Loucy (cell line): ENCODE measurements around the gene NKAIN2.

ENCODE experiments used
- H2AFZ ChIP-seq: fragments of 200-600 bp; sonication (generic); 2 replicates; pipeline ENCODE4 v1.6.0; 2016; ENCODE audit warnings: antibody characterized with exemption, mild to moderate bottlenecking, low read length, moderate library complexity
- H3F3A ChIP-seq: fragments of 200-600 bp; 2 replicates; pipeline ENCODE4 v1.6.0; 2016; ENCODE audit warnings: antibody characterized with exemption, low read depth, mild to moderate bottlenecking
- H3K27me3 ChIP-seq: fragments of 200-600 bp; sonication (generic); 2 replicates; pipeline ENCODE4 v1.6.1; 2014; ENCODE audit warnings: low read length, mild to moderate bottlenecking; ENCODE audit not compliant: insufficient read depth, poor library complexity, severe bottlenecking
- H3K36me3 ChIP-seq: fragments of 200-600 bp; sonication (generic); 2 replicates; pipeline ENCODE4 v1.6.1; 2016; ENCODE audit warnings: low read length; ENCODE audit not compliant: insufficient read depth
- H3K4me1 ChIP-seq: fragments of 200-600 bp; sonication (generic); 2 replicates; pipeline ENCODE4 v1.5.1; 2014; ENCODE audit warnings: low read length, mild to moderate bottlenecking; ENCODE audit not compliant: insufficient read depth, poor library complexity, severe bottlenecking
- H3K4me2 ChIP-seq: fragments of 200-600 bp; sonication (generic); 2 replicates; pipeline ENCODE4 v1.6.0; 2014; ENCODE audit warnings: antibody characterized with exemption, low read length, low read depth, mild to moderate bottlenecking; ENCODE audit not compliant: poor library complexity, severe bottlenecking
- H3K4me3 ChIP-seq: fragments of 200-600 bp; sonication (generic); 2 replicates; pipeline ENCODE4 v1.5.1; 2014; ENCODE audit warnings: low read length, mild to moderate bottlenecking, mixed read lengths; ENCODE audit not compliant: poor library complexity, severe bottlenecking
- H3K79me2 ChIP-seq: fragments of 200-600 bp; sonication (generic); 2 replicates; pipeline ENCODE4 v1.6.1; 2014; ENCODE audit warnings: low read length; ENCODE audit not compliant: insufficient read depth
- H3K9ac ChIP-seq: fragments of 200-600 bp; sonication (generic); 2 replicates; pipeline ENCODE4 v1.6.0; 2014; ENCODE audit warnings: mild to moderate bottlenecking, low read depth, low read length, moderate library complexity; ENCODE audit not compliant: poor library complexity, severe bottlenecking
- H3K9me2 ChIP-seq: fragments of 200-600 bp; sonication (generic); replicated peaks from 2 replicates; pipeline ENCODE4 v1.6.1; 2016; ENCODE audit warnings: low read depth, low read length, mixed read lengths
- H3K9me3 ChIP-seq: fragments of 200-600 bp; sonication (generic); 2 replicates; pipeline ENCODE4 v1.6.1; 2014; ENCODE audit warnings: mild to moderate bottlenecking, antibody characterized with exemption, low read length, low read depth; ENCODE audit not compliant: insufficient read depth
- H4K20me1 ChIP-seq: fragments of 200-600 bp; sonication (generic); 2 replicates; pipeline ENCODE4 v1.6.0; 2014; ENCODE audit warnings: antibody characterized with exemption, low read length, mild to moderate bottlenecking; ENCODE audit not compliant: insufficient read depth, poor library complexity, severe bottlenecking
- EZH2phosphoT487 ChIP-seq: fragments of 200-600 bp; IDR thresholded peaks from 2 replicates; pipeline ENCODE4 v1.6.1; 2018; ENCODE audit warnings: antibody characterized with exemption, mild to moderate bottlenecking, moderate library complexity, borderline replicate concordance
- TF ChIP-seq, protein P1 (sequence below): fragments of 200-600 bp; sonication (generic); conservative IDR thresholded peaks from 2 replicates; pipeline ENCODE4 v1.5.1; 2014; ENCODE audit warnings: mild to moderate bottlenecking, antibody characterized with exemption, low read length

The NKAIN2 gene

DNA sequence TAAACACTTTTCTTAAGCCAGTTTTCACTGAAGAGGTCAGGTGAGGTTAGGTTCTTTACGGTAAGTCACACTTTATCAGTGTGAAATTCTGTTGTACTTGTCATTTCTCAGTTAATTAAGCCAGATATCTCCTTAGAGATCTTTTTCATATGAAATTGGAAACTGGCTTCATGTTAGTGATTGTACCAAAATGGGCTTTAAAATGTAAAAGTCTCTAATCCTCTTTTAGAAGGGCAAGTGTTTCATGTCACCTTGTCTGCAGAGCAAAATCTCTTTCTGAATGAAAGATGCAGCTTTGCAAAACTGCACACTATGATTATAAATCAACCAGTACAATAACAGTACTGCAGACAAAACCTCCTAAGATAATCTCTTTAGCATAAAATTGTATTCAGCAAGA, 949.3 kb downstream of the NKAIN2 start:
- H3K9ac ChIP-seq, result no peak overlapping the region
- no peaks in the 10 kb centered on the region for H3K79me2 ChIP-seq
- H3K27me3 ChIP-seq, result no peaks in the 10 kb centered on the region
- no peak overlapping the region for H2AFZ ChIP-seq
- H3K9me2 ChIP-seq, result no peaks in the 10 kb centered on the region
- no peaks in the 10 kb centered on the region for H3F3A ChIP-seq
- TF ChIP-seq EZH2phosphoT487, result no peak
- TF ChIP-seq, protein P1, sequence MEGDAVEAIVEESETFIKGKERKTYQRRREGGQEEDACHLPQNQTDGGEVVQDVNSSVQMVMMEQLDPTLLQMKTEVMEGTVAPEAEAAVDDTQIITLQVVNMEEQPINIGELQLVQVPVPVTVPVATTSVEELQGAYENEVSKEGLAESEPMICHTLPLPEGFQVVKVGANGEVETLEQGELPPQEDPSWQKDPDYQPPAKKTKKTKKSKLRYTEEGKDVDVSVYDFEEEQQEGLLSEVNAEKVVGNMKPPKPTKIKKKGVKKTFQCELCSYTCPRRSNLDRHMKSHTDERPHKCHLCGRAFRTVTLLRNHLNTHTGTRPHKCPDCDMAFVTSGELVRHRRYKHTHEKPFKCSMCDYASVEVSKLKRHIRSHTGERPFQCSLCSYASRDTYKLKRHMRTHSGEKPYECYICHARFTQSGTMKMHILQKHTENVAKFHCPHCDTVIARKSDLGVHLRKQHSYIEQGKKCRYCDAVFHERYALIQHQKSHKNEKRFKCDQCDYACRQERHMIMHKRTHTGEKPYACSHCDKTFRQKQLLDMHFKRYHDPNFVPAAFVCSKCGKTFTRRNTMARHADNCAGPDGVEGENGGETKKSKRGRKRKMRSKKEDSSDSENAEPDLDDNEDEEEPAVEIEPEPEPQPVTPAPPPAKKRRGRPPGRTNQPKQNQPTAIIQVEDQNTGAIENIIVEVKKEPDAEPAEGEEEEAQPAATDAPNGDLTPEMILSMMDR, result no peak
- no peaks in the 10 kb centered on the region for H3K9me3 ChIP-seq
- H3K36me3 ChIP-seq, result no peaks in the 10 kb centered on the region
- no peak overlapping the region for H3K4me3 ChIP-seq
- no peak overlapping the region for H3K4me2 ChIP-seq
- H3K4me1 ChIP-seq, result no peaks in the 10 kb centered on the region
- H4K20me1 ChIP-seq, result no peaks in the 10 kb centered on the region

GRCh38 chr6:124753562-124754105, 950.0 kb downstream of the NKAIN2 start:
- no peak overlapping the region for H2AFZ ChIP-seq
- H3K4me3 ChIP-seq, result no peak overlapping the region
- H3K4me1 ChIP-seq, result no peaks in the 10 kb centered on the region
- H3K4me2 ChIP-seq, result no peak overlapping the region
- H3K79me2 ChIP-seq, result no peaks in the 10 kb centered on the region
- H3F3A ChIP-seq, result no peaks in the 10 kb centered on the region
- no peaks in the 10 kb centered on the region for H4K20me1 ChIP-seq
- H3K27me3 ChIP-seq, result no peaks in the 10 kb centered on the region
- H3K9me3 ChIP-seq, result no peaks in the 10 kb centered on the region
- no peaks in the 10 kb centered on the region for H3K9me2 ChIP-seq
- H3K36me3 ChIP-seq, result no peaks in the 10 kb centered on the region
- no peak overlapping the region for H3K9ac ChIP-seq
- TF ChIP-seq, protein P1, result no peak
- no peak for TF ChIP-seq EZH2phosphoT487

DNA sequence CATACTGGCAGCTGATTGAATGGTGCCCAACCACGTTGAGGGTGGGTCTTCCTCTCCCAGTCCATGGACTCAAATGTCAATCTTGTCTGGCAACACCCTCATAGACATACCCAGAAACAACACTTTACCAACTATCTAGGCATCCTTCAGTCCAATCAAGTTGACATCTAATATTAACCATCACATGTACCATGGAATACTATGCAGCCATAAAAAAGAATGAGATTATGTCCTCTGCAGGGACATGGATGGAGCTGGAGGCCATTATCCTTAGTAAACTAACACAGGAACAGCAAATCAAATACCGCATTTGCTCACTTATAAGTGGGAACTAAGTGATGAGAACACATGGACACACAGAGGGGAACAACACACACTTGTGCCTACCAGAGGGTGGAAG, 951.7 kb downstream of the NKAIN2 start:
- Histone ChIP-seq H4K20me1 (no peaks in the 10 kb centered on the region), H3K4me1 (no peaks in the 10 kb centered on the region), H3K9me3 (no peaks in the 10 kb centered on the region), H3K4me3 (no peak overlapping the region), H3K79me2 (no peaks in the 10 kb centered on the region), H3K9ac (no peak overlapping the region), H2AFZ (no peak overlapping the region), H3K36me3 (no peaks in the 10 kb centered on the region), H3F3A (no peaks in the 10 kb centered on the region), H3K4me2 (no peak overlapping the region), H3K9me2 (no peaks in the 10 kb centered on the region), H3K27me3 (no peaks in the 10 kb centered on the region)
- TF ChIP-seq, protein P1, result no peak
- no peak for TF ChIP-seq EZH2phosphoT487
